Neural progenitor cell (in vitro differentiated cells): ENCODE measurements around the gene ANTXR1.

Source experiments
- CTCF ChIP-seq: fragments of 200-600 bp; sonication (generic); IDR thresholded peaks from 2 replicates; pipeline ENCODE4 v1.5.1; 2017; ENCODE audit warnings: antibody characterized with exemption, mild to moderate bottlenecking
- EZH2 ChIP-seq: fragments of 200-600 bp; sonication (generic); IDR thresholded peaks from 2 replicates; pipeline ENCODE4 v1.6.1; 2017; ENCODE audit warnings: antibody characterized with exemption, mild to moderate bottlenecking, moderate library complexity
- EZH2phosphoT487 ChIP-seq: fragments of 200-600 bp; sonication (generic); IDR thresholded peaks from 2 replicates; pipeline ENCODE4 v1.6.1; 2017; ENCODE audit warnings: antibody characterized with exemption

- TF ChIP-seq CTCF (no peak), EZH2phosphoT487 (no peak), EZH2 (no peak)
Observed at GRCh38 chr2:69163556-69163955, 150.6 kb downstream of the ANTXR1 start.
